Neutrophil (primary cell): ENCODE measurements around the gene KCNJ12.
"Not testable (repeated sequence)": the region's sequence is repeated elsewhere in the genome, so short reads cannot be mapped to it uniquely, and the experiment has no call there.

Experiments used
- H3K27ac ChIP-seq: fragments of 200-600 bp; sonication (generic); 2 replicates; pipeline ENCODE4 v1.5.1; 2016; ENCODE audit warnings: mild to moderate bottlenecking, moderate library complexity
- H3K27me3 ChIP-seq: fragments of 200-600 bp; sonication (generic); 2 replicates; pipeline ENCODE4 v1.6.0; 2016; ENCODE audit warnings: mild to moderate bottlenecking
- H3K36me3 ChIP-seq: fragments of 200-600 bp; sonication (generic); 2 replicates; pipeline ENCODE4 v1.5.1; 2017
- H3K4me1 ChIP-seq, 2 experiments: fragments of 200-600 bp in 1 of 2; sonication (generic) in 1 of 2; 1 replicate in 1 of 2; 2 replicates in 1 of 2; pipeline versions ENCODE4 v1.5.1 to v1.6.1; 2013 to 2016; ENCODE audit warnings: low read depth in 1 of 2, low read length in 1 of 2, mild to moderate bottlenecking in 1 of 2, moderate library complexity in 1 of 2; ENCODE audit not compliant: control insufficient read depth in 1 of 2, insufficient read depth in 1 of 2
- H3K4me3 ChIP-seq, 2 experiments: fragments of 200-600 bp in 1 of 2; sonication (generic) in 1 of 2; 1 replicate in 1 of 2; 2 replicates in 1 of 2; pipeline ENCODE4 v1.5.1; 2013 to 2016; ENCODE audit warnings: low read depth in 1 of 2, low read length in 1 of 2, mild to moderate bottlenecking in 1 of 2, moderate library complexity in 1 of 2
- H3K9me3 ChIP-seq: fragments of 200-600 bp; sonication (generic); 2 replicates; pipeline ENCODE4 v1.5.1; 2016
- CTCF ChIP-seq: fragments of 200-600 bp; sonication (generic); IDR thresholded peaks from 2 replicates; pipeline ENCODE4 v1.5.1; 2016; ENCODE audit warnings: antibody characterized with exemption

Gene KCNJ12

GRCh38 chr17:21438316-21439014 lies 62.3 kb downstream of the KCNJ12 start:
- H3K27ac ChIP-seq, H3K4me3 ChIP-seq, H3K36me3 ChIP-seq, H3K9me3 ChIP-seq, H3K4me1 ChIP-seq: not testable (repeated sequence)
- H3K27me3 ChIP-seq: peaks cover 13% of the 10 kb centered on the region

- H3K27me3 ChIP-seq: peaks cover 13% of the 10 kb centered on the region
- not testable (repeated sequence) for H3K27ac ChIP-seq, H3K36me3 ChIP-seq, H3K4me1 ChIP-seq, H3K9me3 ChIP-seq, H3K4me3 ChIP-seq
These were observed 62.8 kb downstream of the KCNJ12 start for GRCh38 chr17:21439015-21439336.

- Histone ChIP-seq H3K27ac (no peak overlapping the region), H3K27me3 (peaks cover 19% of the 10 kb centered on the region), H3K36me3 (no peaks in the 10 kb centered on the region), H3K9me3 (no peaks in the 10 kb centered on the region), H3K4me1 (no peaks in the 10 kb centered on the region), H3K4me3 (no peak overlapping the region)
- TF ChIP-seq CTCF: no peak
These were observed 69.0 kb downstream of the KCNJ12 start for GRCh38 chr17:21445091-21445650.

GRCh38 chr17:21447552-21447951 lies 71.4 kb downstream of the KCNJ12 start:
- H3K27me3 ChIP-seq: peaks cover 20% of the 10 kb centered on the region
- not testable (repeated sequence) for H3K36me3 ChIP-seq, H3K4me1 ChIP-seq, H3K4me3 ChIP-seq, H3K9me3 ChIP-seq, H3K27ac ChIP-seq

- not testable (repeated sequence) for H3K36me3 ChIP-seq, H3K4me1 ChIP-seq, H3K4me3 ChIP-seq, H3K27ac ChIP-seq, H3K9me3 ChIP-seq
- peaks cover 42% of the 10 kb centered on the region for H3K27me3 ChIP-seq
These were observed 73.7 kb downstream of the KCNJ12 start for GRCh38 chr17:21449891-21450290.

GRCh38 chr17:21451975-21452374 lies 75.8 kb downstream of the KCNJ12 start:
- Histone ChIP-seq H3K27ac (no peak overlapping the region), H3K9me3 (no peaks in the 10 kb centered on the region), H3K4me3 (no peak overlapping the region), H3K36me3 (no peaks in the 10 kb centered on the region), H3K27me3 (peaks cover 57% of the 10 kb centered on the region), H3K4me1 (peaks cover 4 to 13% of the 10 kb centered on the region in 2 experiments)
- no peak for TF ChIP-seq CTCF

GRCh38 chr17:21452377-21453143 lies 76.4 kb downstream of the KCNJ12 start:
- Histone ChIP-seq H3K4me3 (no peak overlapping the region), H3K36me3 (no peaks in the 10 kb centered on the region), H3K27ac (no peak overlapping the region), H3K4me1 (peaks cover 4 to 16% of the 10 kb centered on the region in 2 experiments), H3K27me3 (peaks cover 63% of the 10 kb centered on the region), H3K9me3 (no peaks in the 10 kb centered on the region)
- peak; percentile 57 for TF ChIP-seq CTCF
